OCI-LY7 (cell line): Measurements from ENCODE around the gene ALK. TPM values are rescaled to one million over a fixed set of nuclear protein-coding genes. Genes with fewer than 3 reads are reported as not detected.

Experiments
- BruUV-seq: library from RNA; stranded (reverse); fragments of 400-500 nt; replicated peaks from 2 replicates; lab custom pipeline; 2021; lab: Mats Ljungman, UMichigan
- CTCF ChIA-PET: fragments of 300-600 bp; sonication (Branson Sonifier 250); formaldehyde crosslinking; loops from one replicate; lab custom pipeline; 2022; ENCODE audit warnings: antibody characterized with exemption; ENCODE audit not compliant: unreplicated experiment; lab: Charles Lee
- POLR2A ChIA-PET: fragments of 300-600 bp; sonication (Branson Sonifier 250); formaldehyde crosslinking; loops from one replicate; lab custom pipeline; 2022; ENCODE audit warnings: antibody characterized with exemption; lab: Charles Lee
- DNase-seq: peaks from one replicate; pipeline ENCODE4 v3.0.0-alpha.2; 2015; ENCODE audit warnings: low spot score
- H2AFZ ChIP-seq: fragments of 200-600 bp; sonication (generic), shearing (Covaris generic); 2 replicates; pipeline ENCODE4 v1.6.1; 2014; ENCODE audit warnings: mild to moderate bottlenecking, antibody characterized with exemption, low read length, moderate library complexity
- H3K27ac ChIP-seq: fragments of 200-600 bp; sonication (generic); 2 replicates; pipeline ENCODE4 v1.5.1; 2014; ENCODE audit warnings: mixed run types, low read depth, mild to moderate bottlenecking, moderate library complexity, low read length, inconsistent platforms; ENCODE audit not compliant: poor library complexity, severe bottlenecking
- H3K36me3 ChIP-seq: fragments of 200-600 bp; sonication (generic); 2 replicates; pipeline ENCODE4 v1.6.1; 2014; ENCODE audit warnings: mild to moderate bottlenecking, antibody characterized with exemption, low read length, moderate library complexity, mixed read lengths; ENCODE audit not compliant: insufficient read depth
- H3K4me1 ChIP-seq: fragments of 200-600 bp; sonication (generic); 2 replicates; pipeline ENCODE4 v1.5.1; 2014; ENCODE audit warnings: mild to moderate bottlenecking, low read length; ENCODE audit not compliant: insufficient read depth, poor library complexity, severe bottlenecking
- H3K4me2 ChIP-seq: fragments of 200-600 bp; sonication (generic); 2 replicates; pipeline ENCODE4 v1.6.1; 2014; ENCODE audit warnings: mild to moderate bottlenecking, low read length
- H3K4me3 ChIP-seq: fragments of 200-600 bp; sonication (generic); 2 replicates; pipeline ENCODE4 v1.5.1; 2014; ENCODE audit warnings: mild to moderate bottlenecking, low read depth, low read length; ENCODE audit not compliant: poor library complexity, severe bottlenecking
- H3K79me2 ChIP-seq: fragments of 200-600 bp; sonication (generic); 2 replicates; pipeline ENCODE4 v1.6.1; 2016; ENCODE audit warnings: low read depth, mild to moderate bottlenecking, low read length, moderate library complexity, mixed read lengths; ENCODE audit not compliant: insufficient read depth
- H3K9me2 ChIP-seq: fragments of 200-600 bp; sonication (generic); 2 replicates; pipeline ENCODE4 v1.6.1; 2016; ENCODE audit warnings: mild to moderate bottlenecking, low read length, mixed read lengths; ENCODE audit not compliant: insufficient read depth
- H3K9me3 ChIP-seq: fragments of 200-600 bp; sonication (generic); 2 replicates; pipeline ENCODE4 v1.6.1; 2014; ENCODE audit warnings: mild to moderate bottlenecking, mixed run types, low read length, mixed read lengths
- H4K20me1 ChIP-seq: fragments of 200-600 bp; sonication (generic); 2 replicates; pipeline ENCODE4 v1.6.1; 2014; ENCODE audit warnings: mild to moderate bottlenecking, antibody characterized with exemption, low read length, moderate library complexity, mixed read lengths; ENCODE audit not compliant: insufficient read depth
- EZH2phosphoT487 ChIP-seq: fragments of 200-600 bp; sonication (generic); IDR thresholded peaks from 2 replicates; pipeline ENCODE4 v1.6.1; 2018; ENCODE audit warnings: low read depth, borderline replicate concordance, mild to moderate bottlenecking, mixed run types, antibody characterized with exemption, low read length, moderate library complexity, mixed read lengths
- intact Hi-C: fragments of 100-400 bp; cut with micrococcal nuclease; formaldehyde crosslinking; loops from one replicate; pipeline ENCODE4 v1.10.0; 2022; ENCODE audit not compliant: unreplicated experiment
- total RNA-seq, 2 experiments: library from RNA; depleted of rRNA in 1 of 2; stranded (reverse); fragments of >200 nt in 1 of 2; shearing (Covaris generic) in 1 of 2; gene quantifications; 2 replicates each; pipeline ENCODE4 v1.2.3, GENCODE V29; 2014 to 2022
- TF ChIP-seq, protein P1 (sequence below): fragments of 200-600 bp; sonication (generic); conservative IDR thresholded peaks from 2 replicates; pipeline ENCODE4 v1.5.1; 2014; ENCODE audit warnings: mild to moderate bottlenecking, antibody characterized with exemption, low read length, moderate library complexity, mixed read lengths

Gene ALK
- total RNA-seq, 2 experiments from 2014 or later: 0.09 TPM; not detected in 1

DNA sequence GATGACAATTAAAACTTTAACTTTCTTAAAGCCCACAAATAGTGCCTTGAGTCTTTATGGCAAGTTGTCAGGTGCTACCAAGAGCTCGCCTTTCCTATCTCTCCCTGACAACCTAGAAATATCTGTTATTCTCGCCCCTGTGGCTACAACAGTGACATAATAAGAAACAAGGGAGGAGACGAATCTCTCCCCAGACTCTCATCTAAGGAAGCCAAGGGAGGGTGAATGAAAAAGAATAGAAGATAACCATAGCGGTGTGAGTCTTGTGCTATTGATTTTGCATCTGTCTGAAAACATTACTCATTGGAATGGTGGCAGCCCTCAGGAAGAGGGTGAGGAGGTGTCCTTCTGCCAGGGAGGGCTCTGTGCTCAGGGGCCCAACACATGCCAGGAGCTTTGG lies 114.3 kb downstream of the ALK start:
- CTCF ChIA-PET: no interaction called here
- POLR2A ChIA-PET: no interaction called here
- Histone ChIP-seq H3K4me3 (no peak overlapping the region), H3K4me2 (no peak overlapping the region), H3K27ac (no peak overlapping the region), H4K20me1 (no peaks in the 10 kb centered on the region), H3K79me2 (no peaks in the 10 kb centered on the region), H3K4me1 (no peaks in the 10 kb centered on the region), H2AFZ (no peak overlapping the region), H3K9me2 (no peaks in the 10 kb centered on the region), H3K9me3 (no peaks in the 10 kb centered on the region), H3K36me3 (no peaks in the 10 kb centered on the region)
- intact Hi-C loops: no loop called here
- DNase-seq: no peak
- TF ChIP-seq EZH2phosphoT487: no peak
- TF ChIP-seq, protein P1, sequence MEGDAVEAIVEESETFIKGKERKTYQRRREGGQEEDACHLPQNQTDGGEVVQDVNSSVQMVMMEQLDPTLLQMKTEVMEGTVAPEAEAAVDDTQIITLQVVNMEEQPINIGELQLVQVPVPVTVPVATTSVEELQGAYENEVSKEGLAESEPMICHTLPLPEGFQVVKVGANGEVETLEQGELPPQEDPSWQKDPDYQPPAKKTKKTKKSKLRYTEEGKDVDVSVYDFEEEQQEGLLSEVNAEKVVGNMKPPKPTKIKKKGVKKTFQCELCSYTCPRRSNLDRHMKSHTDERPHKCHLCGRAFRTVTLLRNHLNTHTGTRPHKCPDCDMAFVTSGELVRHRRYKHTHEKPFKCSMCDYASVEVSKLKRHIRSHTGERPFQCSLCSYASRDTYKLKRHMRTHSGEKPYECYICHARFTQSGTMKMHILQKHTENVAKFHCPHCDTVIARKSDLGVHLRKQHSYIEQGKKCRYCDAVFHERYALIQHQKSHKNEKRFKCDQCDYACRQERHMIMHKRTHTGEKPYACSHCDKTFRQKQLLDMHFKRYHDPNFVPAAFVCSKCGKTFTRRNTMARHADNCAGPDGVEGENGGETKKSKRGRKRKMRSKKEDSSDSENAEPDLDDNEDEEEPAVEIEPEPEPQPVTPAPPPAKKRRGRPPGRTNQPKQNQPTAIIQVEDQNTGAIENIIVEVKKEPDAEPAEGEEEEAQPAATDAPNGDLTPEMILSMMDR: no peak
- no TSS peak for BruUV-seq

GRCh38 chr2:29806461-29806860 lies 114.9 kb downstream of the ALK start:
- CTCF ChIA-PET: no interaction called here
- H3K4me3 ChIP-seq: no peak overlapping the region
- H4K20me1 ChIP-seq: no peaks in the 10 kb centered on the region
- no TSS peak for BruUV-seq
- H3K79me2 ChIP-seq: no peaks in the 10 kb centered on the region
- intact Hi-C loops: no loop called here
- no peak overlapping the region for H3K4me2 ChIP-seq
- TF ChIP-seq, protein P1: no peak
- no peak for TF ChIP-seq EZH2phosphoT487
- H3K9me2 ChIP-seq: no peaks in the 10 kb centered on the region
- DNase-seq: no peak
- H3K9me3 ChIP-seq: no peaks in the 10 kb centered on the region
- POLR2A ChIA-PET: no interaction called here
- no peaks in the 10 kb centered on the region for H3K4me1 ChIP-seq
- H3K36me3 ChIP-seq: no peaks in the 10 kb centered on the region
- H3K27ac ChIP-seq: no peak overlapping the region
- no peak overlapping the region for H2AFZ ChIP-seq

- H4K20me1 ChIP-seq: no peaks in the 10 kb centered on the region
- H2AFZ ChIP-seq: no peak overlapping the region
- BruUV-seq: no TSS peak
- no peak for TF ChIP-seq EZH2phosphoT487
- TF ChIP-seq, protein P1: no peak
- no peaks in the 10 kb centered on the region for H3K9me3 ChIP-seq
- POLR2A ChIA-PET: interaction anchor here (0.6 kb wide), 1 partner anchor 101 kb away, joined by 3 read pairs; no protein-coding TSS in a partner anchor
- no peaks in the 10 kb centered on the region for H3K36me3 ChIP-seq
- intact Hi-C loops: no loop called here
- no peaks in the 10 kb centered on the region for H3K79me2 ChIP-seq
- CTCF ChIA-PET: no interaction called here
- H3K4me2 ChIP-seq: no peak overlapping the region
- H3K27ac ChIP-seq: no peak overlapping the region
- H3K9me2 ChIP-seq: no peaks in the 10 kb centered on the region
- no peaks in the 10 kb centered on the region for H3K4me1 ChIP-seq
- no peak overlapping the region for H3K4me3 ChIP-seq
- DNase-seq: no peak
Measured at GRCh38 chr2:29804671-29805070, 116.7 kb downstream of the ALK start.
